Measurements from ENCODE around the gene TCF12.

Gene TCF12

GRCh38 chr15:57054204-57054750 is 135.8 kb downstream of the TCF12 start:
- Histone ChIP-seq H2AFZ (ENCODE audit: low read length) (no peak overlapping the region), H3K4me2 (ENCODE audit: low read length) (no peak overlapping the region), H3K9me2 (ENCODE audit: low read depth, low read length) (no peaks in the 10 kb centered on the region), H3K9ac (ENCODE audit: low read length) (no peak overlapping the region), H4K20me1 (ENCODE audit: insufficient read depth, low read length) (no peaks in the 10 kb centered on the region), H3K27me3 (ENCODE audit: insufficient read depth, low read length) (no peaks in the 10 kb centered on the region), H3K79me2 (ENCODE audit: insufficient read depth, low read length) (peaks cover 94% of the 10 kb centered on the region), H3K9me3 (ENCODE audit: low read length) (peaks cover 8% of the 10 kb centered on the region; the same call in 1 of the 2 replicates), H3K4me3 (ENCODE audit: low read depth, low read length, poor library complexity, severe bottlenecking) (no peak overlapping the region), H3K4me1 (ENCODE audit: insufficient read depth, low read length, severe bottlenecking) (peaks cover 5% of the 10 kb centered on the region), H3K27ac (ENCODE audit: low read depth, low read length, poor library complexity, severe bottlenecking) (no peak overlapping the region), H3F3A (ENCODE audit: insufficient read depth, low read length) (no peaks in the 10 kb centered on the region), H3K36me3 (ENCODE audit: insufficient read depth, low read length) (peaks cover 14% of the 10 kb centered on the region)
- no peak for TF ChIP-seq EZH2 (IDR thresholded peaks at IDR 0.05; ENCODE audit: borderline replicate concordance, low read length)
- TF ChIP-seq, protein P1, sequence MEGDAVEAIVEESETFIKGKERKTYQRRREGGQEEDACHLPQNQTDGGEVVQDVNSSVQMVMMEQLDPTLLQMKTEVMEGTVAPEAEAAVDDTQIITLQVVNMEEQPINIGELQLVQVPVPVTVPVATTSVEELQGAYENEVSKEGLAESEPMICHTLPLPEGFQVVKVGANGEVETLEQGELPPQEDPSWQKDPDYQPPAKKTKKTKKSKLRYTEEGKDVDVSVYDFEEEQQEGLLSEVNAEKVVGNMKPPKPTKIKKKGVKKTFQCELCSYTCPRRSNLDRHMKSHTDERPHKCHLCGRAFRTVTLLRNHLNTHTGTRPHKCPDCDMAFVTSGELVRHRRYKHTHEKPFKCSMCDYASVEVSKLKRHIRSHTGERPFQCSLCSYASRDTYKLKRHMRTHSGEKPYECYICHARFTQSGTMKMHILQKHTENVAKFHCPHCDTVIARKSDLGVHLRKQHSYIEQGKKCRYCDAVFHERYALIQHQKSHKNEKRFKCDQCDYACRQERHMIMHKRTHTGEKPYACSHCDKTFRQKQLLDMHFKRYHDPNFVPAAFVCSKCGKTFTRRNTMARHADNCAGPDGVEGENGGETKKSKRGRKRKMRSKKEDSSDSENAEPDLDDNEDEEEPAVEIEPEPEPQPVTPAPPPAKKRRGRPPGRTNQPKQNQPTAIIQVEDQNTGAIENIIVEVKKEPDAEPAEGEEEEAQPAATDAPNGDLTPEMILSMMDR (IDR thresholded peaks at IDR 0.05; ENCODE audit: low read length), result no peak

DNA sequence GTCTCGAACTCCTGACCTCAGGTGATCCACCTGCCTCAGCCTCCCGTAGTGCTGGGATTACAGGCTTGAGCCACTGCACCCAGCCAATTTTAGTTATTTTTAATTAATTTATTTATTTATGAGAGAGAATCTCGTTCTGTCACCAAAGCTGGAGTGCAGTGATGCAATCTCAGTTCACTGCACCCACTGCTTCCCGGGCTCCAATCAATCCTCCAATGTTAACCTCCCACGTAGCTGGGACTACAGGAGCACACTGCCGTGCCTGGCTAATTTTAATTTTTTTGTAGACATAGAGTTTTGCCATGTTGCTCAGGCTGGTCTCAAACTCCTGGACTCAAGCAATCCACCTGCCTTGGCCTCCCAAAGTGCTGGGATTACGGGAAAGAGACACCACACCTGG is 137.9 kb downstream of the TCF12 start:
- Histone ChIP-seq H3K4me3 (ENCODE audit: low read depth, low read length, poor library complexity, severe bottlenecking) (no peak overlapping the region), H3K9me3 (ENCODE audit: low read length) (peaks cover 2% of the 10 kb centered on the region; the same call in 1 of the 2 replicates), H3K4me2 (ENCODE audit: low read length) (no peak overlapping the region), H3K9ac (ENCODE audit: low read length) (no peak overlapping the region), H3K27me3 (ENCODE audit: insufficient read depth, low read length) (no peaks in the 10 kb centered on the region), H2AFZ (ENCODE audit: low read length) (no peak overlapping the region), H4K20me1 (ENCODE audit: insufficient read depth, low read length) (no peaks in the 10 kb centered on the region), H3K9me2 (ENCODE audit: low read depth, low read length) (no peaks in the 10 kb centered on the region), H3F3A (ENCODE audit: insufficient read depth, low read length) (no peaks in the 10 kb centered on the region), H3K27ac (ENCODE audit: low read depth, low read length, poor library complexity, severe bottlenecking) (no peak overlapping the region), H3K4me1 (ENCODE audit: insufficient read depth, low read length, severe bottlenecking) (peaks cover 5% of the 10 kb centered on the region), H3K36me3 (ENCODE audit: insufficient read depth, low read length) (peaks cover 5% of the 10 kb centered on the region), H3K79me2 (ENCODE audit: insufficient read depth, low read length) (peaks cover 92% of the 10 kb centered on the region)
- no peak for TF ChIP-seq EZH2 (IDR thresholded peaks at IDR 0.05; ENCODE audit: borderline replicate concordance, low read length)
- TF ChIP-seq, protein P1 (IDR thresholded peaks at IDR 0.05; ENCODE audit: low read length), result no peak

GRCh38 chr15:57057134-57057930 is 138.9 kb downstream of the TCF12 start:
- Histone ChIP-seq H3K4me2 (ENCODE audit: low read length) (no peak overlapping the region), H3K4me1 (ENCODE audit: insufficient read depth, low read length, severe bottlenecking) (peaks cover 5% of the 10 kb centered on the region), H3K9me3 (ENCODE audit: low read length) (no peaks in the 10 kb centered on the region), H2AFZ (ENCODE audit: low read length) (no peak overlapping the region), H3K79me2 (ENCODE audit: insufficient read depth, low read length) (peaks cover 87% of the 10 kb centered on the region), H4K20me1 (ENCODE audit: insufficient read depth, low read length) (no peaks in the 10 kb centered on the region), H3F3A (ENCODE audit: insufficient read depth, low read length) (no peaks in the 10 kb centered on the region), H3K27me3 (ENCODE audit: insufficient read depth, low read length) (no peaks in the 10 kb centered on the region), H3K4me3 (ENCODE audit: low read depth, low read length, poor library complexity, severe bottlenecking) (no peak overlapping the region), H3K9me2 (ENCODE audit: low read depth, low read length) (no peaks in the 10 kb centered on the region), H3K9ac (ENCODE audit: low read length) (no peak overlapping the region), H3K36me3 (ENCODE audit: insufficient read depth, low read length) (no peaks in the 10 kb centered on the region), H3K27ac (ENCODE audit: low read depth, low read length, poor library complexity, severe bottlenecking) (no peak overlapping the region)
- no peak for TF ChIP-seq EZH2 (IDR thresholded peaks at IDR 0.05; ENCODE audit: borderline replicate concordance, low read length)
- TF ChIP-seq, protein P1 (IDR thresholded peaks at IDR 0.05; ENCODE audit: low read length), result no peak
